Ishikawa (cell line): Measurements from ENCODE around the gene OMA1.
A peak's percentile ranks its signal among the peaks of the same experiment; 100 is the strongest.

Experiments
- CEBPB ChIP-seq: IDR thresholded peaks from 2 replicates; pipeline ENCODE4 v1.6.1; 2012
- CREB1 ChIP-seq: IDR thresholded peaks from 2 replicates; pipeline ENCODE4 v1.6.1; 2012; ENCODE audit warnings: low read depth
- EGR1 ChIP-seq: IDR thresholded peaks from 2 replicates; pipeline ENCODE4 v1.6.1; 2012
- EP300 ChIP-seq: IDR thresholded peaks from 2 replicates; pipeline ENCODE4 v1.6.1; 2012; ENCODE audit warnings: borderline replicate concordance
- FOXM1 ChIP-seq: IDR thresholded peaks from 2 replicates; pipeline ENCODE4 v1.6.1; 2012; ENCODE audit warnings: low read depth, borderline replicate concordance
- MAX ChIP-seq: IDR thresholded peaks from 2 replicates; pipeline ENCODE4 v1.6.1; 2012
- NFIC ChIP-seq: IDR thresholded peaks from 2 replicates; pipeline ENCODE4 v1.6.1; 2012
- RAD21 ChIP-seq: IDR thresholded peaks from 2 replicates; pipeline ENCODE4 v1.6.1; 2012; ENCODE audit warnings: low read depth
- REST ChIP-seq: IDR thresholded peaks from 2 replicates; pipeline ENCODE4 v1.6.1; 2012; ENCODE audit warnings: low read depth, mild to moderate bottlenecking
- TAF1 ChIP-seq: IDR thresholded peaks from 2 replicates; pipeline ENCODE4 v1.6.1; 2012; ENCODE audit warnings: low read depth, mild to moderate bottlenecking
- TCF12 ChIP-seq: IDR thresholded peaks from 2 replicates; pipeline ENCODE4 v1.6.1; 2012; ENCODE audit warnings: low read depth
- TEAD4 ChIP-seq: IDR thresholded peaks from 2 replicates; pipeline ENCODE4 v1.6.1; 2012
- USF1 ChIP-seq: IDR thresholded peaks from 2 replicates; pipeline ENCODE4 v1.6.1; 2012
- YY1 ChIP-seq: IDR thresholded peaks from 2 replicates; pipeline ENCODE4 v1.6.1; 2012; ENCODE audit warnings: low read depth
- ZBTB7A ChIP-seq: IDR thresholded peaks from 2 replicates; pipeline ENCODE4 v1.6.1; 2012; ENCODE audit warnings: low read depth

The OMA1 gene

GRCh38 chr1:58546520-58547308, at the start of gene OMA1:
TSS of gene OMA1 (minus strand) at chr1:58546726. CDS start at chr1:58539294, 7,432 bp downstream.
- TF ChIP-seq EGR1 (no peak; the same call in none of the 2 replicates), CREB1 (peak; percentile 28; the same call in 1 of the 2 replicates), YY1 (peak; percentile 82), NFIC (peak; percentile 48; the same call in 1 of the 2 replicates), REST (no peak), ZBTB7A (peak; percentile 37; the same call in 1 of the 2 replicates), USF1 (no peak), EP300 (no peak), TCF12 (no peak), FOXM1 (no peak; the same call in 1 of the 2 replicates), MAX (peak; percentile 32; the same call in 1 of the 2 replicates), TEAD4 (no peak; the same call in 1 of the 2 replicates), TAF1 (peak; percentile 74), CEBPB (no peak), RAD21 (peak; percentile 82)

GRCh38 chr1:58594546-58594945, 48.0 kb upstream of the OMA1 start:
- TF ChIP-seq REST: no peak
- no peak for TF ChIP-seq TAF1
- no peak for TF ChIP-seq NFIC
- no peak for TF ChIP-seq RAD21
- no peak for TF ChIP-seq USF1
- TF ChIP-seq ZBTB7A: no peak
- no peak for TF ChIP-seq MAX
- TF ChIP-seq EP300: no peak
- TF ChIP-seq CREB1: no peak
- TF ChIP-seq YY1: no peak
- TF ChIP-seq EGR1: no peak
- no peak for TF ChIP-seq FOXM1
- TF ChIP-seq TCF12: no peak
- TF ChIP-seq CEBPB: no peak
- TF ChIP-seq TEAD4: no peak

- 0 out of 2 replicates have a peak, but pooled peaks have one; percentile 46 for TF ChIP-seq USF1
- peak; percentile 84 for TF ChIP-seq CEBPB
- TF ChIP-seq YY1: 0 out of 2 replicates have a peak, but pooled peaks have one; percentile 57
- peak; percentile 99 for TF ChIP-seq NFIC
- TF ChIP-seq TAF1: no peak
- peak; percentile 70 for TF ChIP-seq MAX
- TF ChIP-seq FOXM1: peak; percentile 95
- TF ChIP-seq REST: no peak
- no peak for TF ChIP-seq ZBTB7A
- peak; percentile 100 for TF ChIP-seq TEAD4
- TF ChIP-seq RAD21: peak; percentile 37; the same call in 1 of the 2 replicates
- peak; percentile 99 for TF ChIP-seq TCF12
- peak; percentile 99 for TF ChIP-seq EP300
- TF ChIP-seq EGR1: no peak
- TF ChIP-seq CREB1: no peak
These were observed 46.1 kb upstream of the OMA1 start for GRCh38 chr1:58592522-58593134.
